GM12892 (cell line): Measurements from ENCODE around the gene FAM174C.
A peak's percentile ranks its signal among the peaks of the same experiment; 100 is the strongest.
"Not testable (repeated sequence)": the region's sequence is repeated elsewhere in the genome, so short reads cannot be mapped to it uniquely, and the experiment has no call there.

Experiments
- DNase-seq: peaks from one replicate; pipeline ENCODE4 v3.0.0; 2011; ENCODE audit not compliant: insufficient read length
- FAIRE-seq: peaks from 2 replicates; lab custom pipeline; 2011; peaks lifted over from hg19 to GRCh38; lab: Jason Lieb, UNC
- POLR2A ChIP-seq: IDR thresholded peaks from 2 replicates; pipeline ENCODE4 v1.6.1; 2011; ENCODE audit warnings: low read depth, low read length, control low read depth
- POLR2AphosphoS5 ChIP-seq: IDR thresholded peaks from 2 replicates; pipeline ENCODE4 v1.6.1; 2011; ENCODE audit warnings: low read depth, low read length, control low read depth
- TAF1 ChIP-seq: IDR thresholded peaks from 2 replicates; pipeline ENCODE4 v1.6.1; 2011; ENCODE audit warnings: low read depth, mild to moderate bottlenecking, control low read depth, low read length, borderline replicate concordance

The FAM174C gene

DNA sequence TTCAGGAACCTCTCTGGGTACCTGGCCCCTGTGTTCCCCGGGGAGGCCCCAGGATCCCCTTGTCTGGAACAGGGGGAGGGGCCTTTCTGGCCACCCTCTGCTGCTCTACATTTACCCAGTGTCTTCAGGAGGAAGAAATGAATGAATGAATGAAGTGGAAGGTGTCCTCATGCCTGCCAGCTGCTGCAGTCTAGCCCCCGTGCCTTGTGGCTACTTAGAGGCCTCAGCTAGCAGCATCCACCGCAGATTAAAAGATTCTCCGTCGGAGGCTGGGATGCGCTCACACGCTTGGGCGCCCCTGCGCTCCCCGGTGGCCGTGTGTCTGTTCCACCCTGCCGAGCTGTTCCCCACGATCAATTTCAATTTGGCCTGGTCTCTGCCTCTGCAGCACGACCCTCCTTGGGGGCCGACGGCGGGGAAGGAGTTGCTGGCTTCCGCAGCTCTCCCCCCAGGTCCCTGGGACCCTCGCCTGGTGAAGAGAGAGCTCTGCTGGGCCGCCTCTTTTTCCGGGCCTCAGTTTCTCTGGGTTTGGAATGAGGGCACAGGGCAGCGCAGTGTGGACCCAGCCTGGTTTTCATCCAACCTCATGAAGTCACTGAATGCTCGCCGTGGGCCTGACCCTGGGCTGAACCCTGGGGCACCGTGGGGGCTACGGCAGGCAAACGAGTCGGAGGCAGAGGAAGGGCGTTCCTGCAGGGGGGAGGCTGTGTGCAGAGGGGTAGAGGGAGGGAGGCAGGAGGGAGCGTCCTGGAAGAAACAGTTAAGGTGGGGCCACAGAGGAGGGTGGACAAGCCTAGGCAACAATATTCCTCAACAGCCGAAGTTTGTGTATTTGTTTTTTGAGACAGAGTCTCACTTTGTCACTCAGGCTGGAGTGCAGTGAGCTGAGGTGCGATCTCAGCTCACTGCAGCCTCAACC, 38.6 kb downstream of the FAM174C start:
- no peak for DNase-seq
- FAIRE-seq = no peak
- TF ChIP-seq POLR2AphosphoS5 (no peak), POLR2A (no peak), TAF1 (no peak)

GRCh38 chr19:1315470-1316166, 40.3 kb downstream of the FAM174C start:
- DNase-seq (peak; percentile 78), FAIRE-seq (no peak)
- TF ChIP-seq POLR2AphosphoS5 (no peak), POLR2A (no peak), TAF1 (no peak)

DNA sequence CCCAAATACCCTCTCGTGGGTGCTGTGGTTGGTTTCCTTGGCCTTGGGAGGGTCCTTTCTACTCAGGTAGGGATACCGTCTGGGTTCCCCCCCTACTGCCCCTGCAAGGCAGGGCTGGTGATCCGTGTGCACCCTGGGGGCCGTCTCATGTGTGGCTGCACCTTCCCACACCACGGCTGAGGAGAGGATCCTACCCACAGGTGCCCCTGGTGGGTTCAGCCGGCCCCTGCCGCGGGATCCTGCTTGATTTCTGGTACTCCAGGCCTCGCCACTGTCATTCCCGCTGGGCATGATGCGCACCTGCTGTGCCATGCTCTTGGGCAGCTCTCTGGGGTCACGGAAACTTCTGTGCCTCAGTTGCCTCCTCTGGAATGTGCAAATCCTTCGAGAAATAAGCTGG, 41.1 kb downstream of the FAM174C start:
- FAIRE-seq = no peak
- TF ChIP-seq POLR2AphosphoS5 = no peak

GRCh38 chr19:1317274-1318003, 42.1 kb downstream of the FAM174C start:
- no peak for DNase-seq
- TF ChIP-seq POLR2A (no peak), POLR2AphosphoS5 (no peak), TAF1 (no peak)
- FAIRE-seq = no peak

More for the DNA sequence above, 41.1 kb downstream of the FAM174C start:
- DNase-seq = no peak

- TF ChIP-seq TAF1 (no peak), POLR2AphosphoS5 (no peak), POLR2A (no peak)
- DNase-seq (no peak), FAIRE-seq (no peak)
Observed at GRCh38 chr19:1318678-1319471, 43.5 kb downstream of the FAM174C start.

DNA sequence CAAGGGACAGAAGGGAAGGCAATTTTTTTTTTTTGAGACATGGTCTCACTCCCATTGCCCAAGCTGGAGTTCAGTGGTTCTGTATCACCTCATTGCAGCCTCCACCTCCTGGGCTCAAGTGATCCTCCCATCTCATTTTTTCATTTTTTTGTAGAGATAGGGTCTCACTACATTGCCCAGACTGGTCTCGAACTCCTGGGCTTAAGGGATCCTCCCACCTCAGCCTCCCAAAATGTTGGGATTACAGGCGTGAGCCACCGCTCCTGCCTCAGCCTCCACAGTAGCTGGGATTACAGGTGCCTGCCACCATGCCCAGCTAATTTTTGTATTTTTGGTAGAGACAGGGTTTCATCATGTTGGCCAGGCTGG, 44.9 kb downstream of the FAM174C start:
- not testable (repeated sequence) for FAIRE-seq, DNase-seq

GRCh38 chr19:1321539-1321938, 46.2 kb downstream of the FAM174C start:
- DNase-seq (no peak), FAIRE-seq (no peak)
- TF ChIP-seq POLR2A = no peak
- no peak for TF ChIP-seq POLR2AphosphoS5
- TF ChIP-seq TAF1 = no peak

DNA sequence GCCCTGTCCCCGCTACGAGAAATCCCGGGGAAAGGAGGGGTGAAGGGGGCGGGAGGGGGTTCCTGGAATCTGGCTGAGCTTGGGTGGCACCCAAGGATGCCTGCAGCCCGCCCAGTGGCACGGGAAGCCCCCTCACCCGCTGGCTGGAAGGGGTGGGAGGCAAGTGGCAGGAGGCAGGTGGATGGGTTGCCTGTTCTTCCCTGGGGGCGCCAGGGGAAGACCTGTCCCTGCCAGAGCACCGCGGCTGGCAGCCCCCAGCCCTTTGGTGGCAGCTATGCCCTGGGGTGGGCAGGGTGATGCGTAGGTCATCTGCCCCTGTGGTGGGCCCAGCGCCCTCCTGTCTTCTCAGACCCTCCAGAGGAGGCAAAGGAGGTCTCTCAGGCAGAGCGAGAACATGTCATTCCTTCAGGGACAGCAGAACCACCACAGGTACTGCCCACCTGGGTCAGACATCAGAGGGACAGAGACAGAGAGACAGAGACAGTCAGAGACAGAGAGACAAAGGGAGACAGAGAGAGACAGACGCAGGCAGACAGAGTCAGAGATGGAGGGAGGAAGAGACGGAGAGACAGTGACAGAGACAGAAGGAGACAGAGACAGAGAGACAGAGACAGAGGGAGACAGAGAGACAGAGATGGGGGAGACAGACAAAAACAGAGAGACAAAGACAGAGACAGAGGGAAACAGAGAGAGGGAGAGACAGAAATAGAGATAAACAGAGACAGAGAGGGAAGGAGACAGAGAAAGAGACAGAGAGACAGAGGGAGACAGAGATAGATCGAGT, 47.1 kb downstream of the FAM174C start:
- TF ChIP-seq POLR2AphosphoS5 = no peak
- TF ChIP-seq POLR2A = no peak
- TF ChIP-seq TAF1 = no peak
- DNase-seq = no peak
- no peak for FAIRE-seq

DNA sequence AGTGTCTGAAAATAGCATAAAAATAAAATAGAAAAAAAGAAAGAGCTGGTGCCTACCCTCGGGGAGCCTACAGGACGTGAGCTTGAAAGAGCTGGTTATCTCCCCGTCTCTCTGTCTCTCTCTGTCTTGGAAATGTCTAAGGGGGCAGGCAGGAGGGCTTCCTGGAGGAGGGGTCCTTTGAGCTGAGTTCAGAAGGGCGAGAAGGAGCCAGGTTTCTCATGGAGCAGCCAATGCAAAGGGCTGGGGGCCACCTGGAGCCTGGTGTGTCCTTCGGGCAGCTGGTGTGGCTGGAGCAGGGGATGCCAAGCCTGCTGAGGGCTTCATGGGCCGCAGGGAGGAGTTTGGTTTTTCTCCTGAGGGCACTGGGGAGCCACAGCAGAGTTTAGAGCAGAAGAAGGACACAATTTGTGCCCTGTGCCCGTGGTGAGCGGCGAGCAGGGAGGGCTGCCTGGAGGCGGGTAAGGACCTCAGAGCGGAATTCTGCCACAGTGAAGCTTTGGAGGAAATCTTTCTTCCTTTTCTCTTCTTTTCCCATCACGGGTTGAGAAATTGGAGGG, 49.0 kb downstream of the FAM174C start:
- FAIRE-seq = no peak
- TF ChIP-seq TAF1 (no peak), POLR2A (no peak), POLR2AphosphoS5 (no peak)
- no peak for DNase-seq
